ENCODE results near the gene MCC.
A peak's percentile ranks its signal among the peaks of the same experiment; 100 is the strongest.

GRCh38 chr5:113487416-113487780 is 855 bp downstream of the MCC start:
- TF ChIP-seq CTCF (IDR thresholded peaks at IDR 0.05) (peak; percentile 12), EZH2phosphoT487 (IDR thresholded peaks at IDR 0.05) (no peak), EZH2 (IDR thresholded peaks at IDR 0.05) (peak; percentile 66)
